ENCODE results near the gene MMP24OS. TPM values are rescaled to one million over a fixed set of nuclear protein-coding genes. Genes with fewer than 3 reads are reported as not detected.

MMP24OS gene
- total RNA-seq (2013) = 33.1 TPM
- polyA plus RNA-seq = 10 to 100 TPM in 1 of 3 donors, 1 to 10 TPM in 2; 9.5 to 43.9 (median 9.6) TPM
- 25.8 and 36.7 TPM in 2 replicates for polyA minus RNA-seq
- 13.1 to 31.6 (median 18.5) reads per million in 11 experiments for total RNA-seq

DNA sequence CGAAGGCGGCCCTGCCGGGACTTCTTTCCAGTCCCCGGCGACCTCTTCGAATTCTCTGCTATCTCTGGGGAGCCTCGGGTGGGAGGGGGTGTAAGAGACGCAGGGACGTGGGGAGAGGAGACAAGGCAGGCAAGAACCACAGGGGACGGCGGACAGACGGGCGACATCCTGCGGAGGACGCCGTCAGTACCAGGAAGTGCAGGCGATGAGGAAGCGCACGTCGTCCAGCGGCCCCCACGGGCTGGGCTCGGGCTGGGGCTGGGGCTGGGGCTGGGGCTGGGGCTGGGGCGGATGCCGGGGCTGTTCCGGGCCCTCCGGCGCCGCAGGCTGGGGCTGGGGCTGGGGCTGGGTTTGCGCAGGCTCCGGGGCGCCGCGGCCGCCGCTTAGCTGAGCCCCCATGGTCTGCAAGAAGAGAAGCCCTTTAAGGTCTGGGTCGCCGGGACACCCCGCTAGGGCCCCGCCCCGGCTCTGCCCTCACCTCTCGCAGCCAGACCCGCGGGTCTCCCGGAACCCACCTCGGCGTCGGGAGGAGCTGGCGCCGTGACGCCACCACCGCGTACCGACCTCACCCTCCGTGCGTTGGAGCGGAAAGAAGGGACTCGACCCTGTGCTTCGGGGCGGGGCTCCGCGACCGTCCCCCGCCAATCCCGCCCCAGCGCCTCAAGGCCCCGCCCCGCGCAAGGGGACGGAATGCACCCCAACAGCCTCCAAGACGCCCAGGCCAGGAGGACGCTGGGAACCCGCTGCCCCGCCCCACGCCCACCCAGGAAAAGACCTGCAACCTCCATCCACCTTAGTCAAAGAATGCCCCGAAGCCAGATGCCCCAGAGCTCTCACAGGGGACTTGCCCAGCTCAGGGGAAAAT lies at the start of gene MMP24OS:
TSS of gene MMP24OS (minus strand) at position 592 of the 865 bp plus-strand sequence. CDS start at position 399, 193 bp downstream.
- H3K4me1 Mint-ChIP-seq = peaks cover 15% of the 10 kb centered on the region
- Histone ChIP-seq H4K20me1 (ENCODE audit: insufficient read depth, low read length) (peaks cover 41% of the 10 kb centered on the region), H3K4me3 (replicated peaks in 1 of 3; ENCODE audit: low read depth in 2 of 3, low read length in 3 of 3) (peak within 1 kb of the TSS; percentile 65 to 94 (median 91)), H3K27ac (ENCODE audit: low read depth in 1 of 2, low read length in 2 of 2) (peak within 1 kb of the TSS; percentile 62 to 97), H3K79me2 (ENCODE audit: insufficient read depth, low read length) (peaks cover 44% of the 10 kb centered on the region), H3K4me2 (replicated peaks; ENCODE audit: extremely low read depth, low read length, poor library complexity, severe bottlenecking) (peak within 1 kb of the TSS; percentile 98), H2AFZ (ENCODE audit: insufficient read depth, low read depth, low read length, poor library complexity, severe bottlenecking) (peak within 1 kb of the TSS; percentile 56), H3K9ac (ENCODE audit: insufficient read depth, low read length, poor library complexity, severe bottlenecking) (peak within 1 kb of the TSS; percentile 93), H3K27me3 (ENCODE audit: control insufficient read depth in 2 of 2, insufficient read depth in 2 of 2, low read length in 2 of 2) (no peaks in the 10 kb centered on the region), H3K36me3 (replicated peaks in 1 of 2; ENCODE audit: control insufficient read depth in 1 of 2, insufficient read depth in 2 of 2, low read length in 2 of 2) (peaks cover 38 to 63% of the 10 kb centered on the region in 2 donors), H3K9me3 (replicated peaks in 1 of 2; ENCODE audit: control insufficient read depth in 1 of 2, insufficient read depth in 1 of 2, low read length in 2 of 2) (no peaks in the 10 kb centered on the region), H3K4me1 (ENCODE audit: control insufficient read depth in 1 of 2, insufficient read depth in 2 of 2, low read length in 2 of 2) (peaks cover 14 to 22% of the 10 kb centered on the region in 2 donors)
- H3K36me3 Mint-ChIP-seq = peaks cover 47 to 63% of the 10 kb centered on the region in 2 donors
- TF ChIP-seq, protein P1, sequence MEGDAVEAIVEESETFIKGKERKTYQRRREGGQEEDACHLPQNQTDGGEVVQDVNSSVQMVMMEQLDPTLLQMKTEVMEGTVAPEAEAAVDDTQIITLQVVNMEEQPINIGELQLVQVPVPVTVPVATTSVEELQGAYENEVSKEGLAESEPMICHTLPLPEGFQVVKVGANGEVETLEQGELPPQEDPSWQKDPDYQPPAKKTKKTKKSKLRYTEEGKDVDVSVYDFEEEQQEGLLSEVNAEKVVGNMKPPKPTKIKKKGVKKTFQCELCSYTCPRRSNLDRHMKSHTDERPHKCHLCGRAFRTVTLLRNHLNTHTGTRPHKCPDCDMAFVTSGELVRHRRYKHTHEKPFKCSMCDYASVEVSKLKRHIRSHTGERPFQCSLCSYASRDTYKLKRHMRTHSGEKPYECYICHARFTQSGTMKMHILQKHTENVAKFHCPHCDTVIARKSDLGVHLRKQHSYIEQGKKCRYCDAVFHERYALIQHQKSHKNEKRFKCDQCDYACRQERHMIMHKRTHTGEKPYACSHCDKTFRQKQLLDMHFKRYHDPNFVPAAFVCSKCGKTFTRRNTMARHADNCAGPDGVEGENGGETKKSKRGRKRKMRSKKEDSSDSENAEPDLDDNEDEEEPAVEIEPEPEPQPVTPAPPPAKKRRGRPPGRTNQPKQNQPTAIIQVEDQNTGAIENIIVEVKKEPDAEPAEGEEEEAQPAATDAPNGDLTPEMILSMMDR (IDR thresholded peaks at IDR 0.05) = no peak
- no peaks in the 10 kb centered on the region for H3K27me3 Mint-ChIP-seq (ENCODE audit: low read depth in 3 of 3)
- peak within 1 kb of the TSS; percentile 95 to 99 (median 98) for H3K27ac Mint-ChIP-seq
- WGBS (ENCODE audit: insufficient coverage) = under 1% methylated on average over 76 of the region's 76 CpGs
- H3K9me3 Mint-ChIP-seq = peaks cover 0 to 1% (median 0%) of the 10 kb centered on the region in 7 donors
- H3K4me3 Mint-ChIP-seq = peak within 1 kb of the TSS; percentile 95 to 97
- DNase-seq = peak; percentile 83 to 87 (median 86)
- intact Hi-C loops (cut with micrococcal nuclease) = loop anchor here in 1 of 2 donors (10.0 kb wide), 1 partner anchor 133 kb away; the partner anchor contains the start of gene EDEM2
